GM10266 (cell line): ENCODE measurements around the gene RPL22L1.

Experiments used
- DNase-seq: peaks from one replicate; pipeline ENCODE4 v3.0.0; 2012; ENCODE audit errors: extremely low spot score
- CTCF ChIP-seq: IDR thresholded peaks from 2 replicates; pipeline ENCODE4 v1.5.1; 2012; ENCODE audit warnings: mild to moderate bottlenecking, low read depth; ENCODE audit not compliant: control insufficient read depth, insufficient read depth; ENCODE audit errors: missing control alignments

The RPL22L1 gene

GRCh38 chr3:170864525-170865208 is 5.3 kb downstream of the RPL22L1 start:
- no peak for TF ChIP-seq CTCF

GRCh38 chr3:170863816-170864215 is 6.2 kb downstream of the RPL22L1 start:
- TF ChIP-seq CTCF: no peak
- DNase-seq: no peak

More at GRCh38 chr3:170864525-170865208, 5.3 kb downstream of the RPL22L1 start:
- no peak for DNase-seq

GRCh38 chr3:170862618-170863374 is 7.2 kb downstream of the RPL22L1 start:
- no peak for TF ChIP-seq CTCF
- no peak for DNase-seq

- TF ChIP-seq CTCF: no peak
Measured at GRCh38 chr3:170858599-170858998, 11.4 kb downstream of the RPL22L1 start.

GRCh38 chr3:170852324-170852723 is 17.7 kb downstream of the RPL22L1 start:
- no peak for TF ChIP-seq CTCF

More at GRCh38 chr3:170858599-170858998, 11.4 kb downstream of the RPL22L1 start:
- no peak for DNase-seq

GRCh38 chr3:170848292-170848917 is 21.6 kb downstream of the RPL22L1 start:
- DNase-seq: no peak
- TF ChIP-seq CTCF: peak; percentile 27

More at GRCh38 chr3:170852324-170852723, 17.7 kb downstream of the RPL22L1 start:
- DNase-seq: no peak

GRCh38 chr3:170844377-170844776 is 25.6 kb downstream of the RPL22L1 start:
- DNase-seq: no peak
- TF ChIP-seq CTCF: no peak
